BJ (cell line): ENCODE data around the gene PPP1R10. TPM values are rescaled to one million over a fixed set of nuclear protein-coding genes. Genes with fewer than 3 reads are reported as not detected.

Experiments used
- CTCF ChIA-PET: fragments of 350-600 bp; formaldehyde crosslinking; extraction: SDS; loops from one replicate; lab custom pipeline; 2021; ENCODE audit warnings: antibody characterized with exemption, inconsistent platforms; lab: Yijun Ruan, JAX
- POLR2A ChIA-PET: fragments of 300-600 bp; sonication (Branson Sonifier 250); formaldehyde crosslinking; extraction: SDS; loops from one replicate; lab custom pipeline; 2021; ENCODE audit warnings: antibody characterized with exemption; lab: Charles Lee
- DNase-seq: peaks from one replicate; pipeline ENCODE4 v3.0.0-alpha.2; 2011; ENCODE audit warnings: low read depth
- H3K27me3 ChIP-seq: 2 replicates; pipeline ENCODE4 v1.6.0; 2011; ENCODE audit warnings: low read length; ENCODE audit not compliant: control insufficient read depth, insufficient read depth
- H3K36me3 ChIP-seq: 2 replicates; pipeline ENCODE4 v1.5.1; 2011; ENCODE audit warnings: low read length; ENCODE audit not compliant: control insufficient read depth, insufficient read depth
- H3K4me3 ChIP-seq: 2 replicates; pipeline ENCODE4 v1.5.1; 2011; ENCODE audit warnings: low read depth, mild to moderate bottlenecking, control low read depth, low read length
- polyA plus RNA-seq: library from polyadenylated mRNA; depleted of rRNA; stranded (reverse); fragments of >200 nt; gene quantifications from 2 replicates; pipeline ENCODE4 v1.2.3, GENCODE V29; 2011
- TF ChIP-seq, protein P1 (sequence below): IDR thresholded peaks from 2 replicates; pipeline ENCODE4 v1.5.1; 2011; ENCODE audit warnings: low read depth, mild to moderate bottlenecking, control low read depth, inconsistent platforms, low read length, moderate library complexity; ENCODE audit not compliant: insufficient read depth

Gene PPP1R10
- polyA plus RNA-seq, 1 experiment = 32.2 TPM

DNA sequence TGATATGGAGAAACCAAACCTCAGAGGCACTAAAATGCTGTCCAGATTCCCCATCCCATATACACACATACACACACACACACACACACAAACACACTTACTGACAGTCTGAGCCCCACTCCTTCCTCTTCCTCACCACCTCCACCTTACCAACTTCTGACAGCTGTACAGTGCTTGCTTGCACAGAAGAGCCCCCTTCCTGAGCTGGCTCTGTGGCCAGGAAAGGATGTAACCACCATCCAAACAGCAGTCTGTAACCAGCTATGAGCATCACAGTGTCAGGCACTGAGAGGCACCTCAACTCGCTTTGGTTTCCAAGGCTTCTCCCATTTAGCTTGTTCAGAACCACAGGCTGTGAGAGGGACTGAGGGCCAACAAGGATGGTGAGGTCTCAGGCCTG, 24.0 kb upstream of the PPP1R10 start:
- no peak for DNase-seq
- Histone ChIP-seq H3K4me3 (no peak overlapping the region), H3K27me3 (no peaks in the 10 kb centered on the region), H3K36me3 (peaks cover 4% of the 10 kb centered on the region)
- ChIA-PET POLR2A (interaction anchor here (0.6 kb wide), 1 partner anchor 26 kb away, joined by 7 read pairs; no protein-coding TSS in a partner anchor), CTCF (interaction anchor here (1.0 kb wide), 1 partner anchor 31 kb away, joined by 3 read pairs; no protein-coding TSS in a partner anchor)
- TF ChIP-seq, protein P1, sequence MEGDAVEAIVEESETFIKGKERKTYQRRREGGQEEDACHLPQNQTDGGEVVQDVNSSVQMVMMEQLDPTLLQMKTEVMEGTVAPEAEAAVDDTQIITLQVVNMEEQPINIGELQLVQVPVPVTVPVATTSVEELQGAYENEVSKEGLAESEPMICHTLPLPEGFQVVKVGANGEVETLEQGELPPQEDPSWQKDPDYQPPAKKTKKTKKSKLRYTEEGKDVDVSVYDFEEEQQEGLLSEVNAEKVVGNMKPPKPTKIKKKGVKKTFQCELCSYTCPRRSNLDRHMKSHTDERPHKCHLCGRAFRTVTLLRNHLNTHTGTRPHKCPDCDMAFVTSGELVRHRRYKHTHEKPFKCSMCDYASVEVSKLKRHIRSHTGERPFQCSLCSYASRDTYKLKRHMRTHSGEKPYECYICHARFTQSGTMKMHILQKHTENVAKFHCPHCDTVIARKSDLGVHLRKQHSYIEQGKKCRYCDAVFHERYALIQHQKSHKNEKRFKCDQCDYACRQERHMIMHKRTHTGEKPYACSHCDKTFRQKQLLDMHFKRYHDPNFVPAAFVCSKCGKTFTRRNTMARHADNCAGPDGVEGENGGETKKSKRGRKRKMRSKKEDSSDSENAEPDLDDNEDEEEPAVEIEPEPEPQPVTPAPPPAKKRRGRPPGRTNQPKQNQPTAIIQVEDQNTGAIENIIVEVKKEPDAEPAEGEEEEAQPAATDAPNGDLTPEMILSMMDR = no peak

DNA sequence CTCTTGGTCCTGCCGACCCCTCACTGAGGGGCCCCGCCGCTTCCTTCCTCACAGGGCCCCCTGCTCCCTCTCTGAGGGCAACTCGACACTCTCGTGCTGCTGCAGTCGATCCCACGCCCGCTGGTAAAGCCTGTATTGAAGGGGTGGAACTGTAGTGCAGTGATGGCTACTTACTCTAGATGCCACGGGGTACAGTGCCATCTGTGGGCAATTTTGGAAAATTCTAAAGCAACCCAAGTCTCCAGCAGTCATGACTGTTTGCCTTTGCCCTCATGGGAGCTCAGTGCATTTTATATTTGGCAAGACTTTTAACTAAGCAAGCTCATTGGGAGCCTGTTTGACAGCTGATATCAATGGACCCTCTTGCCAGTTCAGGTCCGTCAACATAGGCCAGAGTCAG, 23.4 kb upstream of the PPP1R10 start:
- no peak for DNase-seq
- POLR2A ChIA-PET = no interaction called here
- CTCF ChIA-PET = interaction anchor here (1.0 kb wide), 1 partner anchor 31 kb away, joined by 3 read pairs; no protein-coding TSS in a partner anchor
- Histone ChIP-seq H3K27me3 (no peaks in the 10 kb centered on the region), H3K4me3 (no peak overlapping the region), H3K36me3 (peaks cover 4% of the 10 kb centered on the region)
- TF ChIP-seq, protein P1 = no peak

DNA sequence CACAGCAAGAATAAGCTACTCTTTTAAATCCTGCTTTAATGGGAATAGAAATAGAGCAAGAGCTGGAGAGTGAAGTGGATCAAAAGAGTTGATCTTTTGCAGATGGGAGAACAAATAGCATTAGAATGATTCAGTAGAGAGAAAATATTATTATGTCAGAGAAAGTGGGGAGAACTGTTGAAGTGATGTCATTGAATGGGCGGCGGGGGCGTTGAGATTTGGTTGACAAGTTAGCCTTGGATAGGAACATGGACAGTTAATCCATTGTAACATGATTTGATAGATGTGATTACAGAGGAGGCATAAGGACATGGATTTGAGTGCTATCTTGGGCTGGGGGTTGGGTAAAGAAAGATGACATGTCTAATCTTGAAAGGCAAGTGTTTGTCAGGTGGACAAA, 18.8 kb upstream of the PPP1R10 start:
- TF ChIP-seq, protein P1 = no peak
- no peak overlapping the region for H3K4me3 ChIP-seq
- H3K36me3 ChIP-seq = peaks cover 3% of the 10 kb centered on the region
- no peak for DNase-seq
- H3K27me3 ChIP-seq = no peaks in the 10 kb centered on the region
- POLR2A ChIA-PET = no interaction called here
- CTCF ChIA-PET = no interaction called here

DNA sequence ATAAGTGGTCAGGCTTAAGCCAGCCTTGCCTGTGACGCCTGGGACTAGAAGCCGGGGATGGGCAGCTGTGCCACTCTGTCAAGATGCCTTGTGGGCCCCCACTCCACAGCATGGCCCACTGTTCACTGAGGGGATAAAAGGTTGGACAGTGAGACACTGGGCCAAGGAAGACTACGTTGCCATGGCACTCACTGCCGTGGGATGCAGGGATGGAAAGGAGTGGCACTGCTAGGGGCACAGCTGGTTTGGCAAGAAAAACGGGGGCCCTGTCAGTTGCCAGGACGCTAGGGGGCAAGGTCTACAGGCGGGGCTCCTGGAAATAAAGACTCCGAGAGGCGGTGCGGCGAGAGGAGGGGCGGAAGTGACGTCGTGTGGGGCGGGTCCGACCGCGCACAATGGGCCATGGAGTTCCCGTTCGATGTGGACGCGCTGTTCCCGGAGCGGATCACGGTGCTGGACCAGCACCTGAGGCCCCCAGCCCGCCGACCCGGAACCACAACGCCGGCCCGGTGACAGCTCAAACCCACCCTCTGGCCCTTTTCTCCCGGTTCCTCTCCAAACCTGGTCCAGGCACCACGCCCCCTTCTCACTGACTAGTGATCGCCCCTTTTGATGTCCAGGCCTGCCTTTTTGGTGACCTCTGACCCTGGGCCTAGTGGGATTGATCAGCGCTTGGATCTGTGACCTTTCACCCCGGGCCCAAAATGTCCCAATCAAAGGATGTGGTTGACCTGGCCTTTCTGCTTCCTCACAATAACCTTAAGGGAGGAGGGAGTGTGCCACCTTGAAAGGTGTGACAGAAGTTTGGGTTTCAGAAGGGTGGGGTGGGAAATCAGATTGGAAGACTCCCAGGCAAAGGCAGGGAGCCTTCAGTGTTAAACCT, 9.7 kb upstream of the PPP1R10 start, which contains the start of gene ATAT1:
ATAT1 (plus strand) TSS at position 391 of the 883 bp plus-strand sequence.
- peaks cover 15% of the 10 kb centered on the region for H3K36me3 ChIP-seq
- H3K27me3 ChIP-seq = no peaks in the 10 kb centered on the region
- ChIA-PET POLR2A (interaction anchor here (0.7 to 1.0 kb wide), 2 partner anchors 11 to 52 kb away, joined by 5 to 9 read pairs; no protein-coding TSS in a partner anchor), CTCF (interaction anchor here (0.8 to 1.7 kb wide), 4 partner anchors 8 to 114 kb away, joined by 3 to 6 read pairs (median 3); no protein-coding TSS in a partner anchor)
- no peak for DNase-seq
- H3K4me3 ChIP-seq = peak within 1 kb of the TSS; percentile 81
- TF ChIP-seq, protein P1 = peak; percentile 56

DNA sequence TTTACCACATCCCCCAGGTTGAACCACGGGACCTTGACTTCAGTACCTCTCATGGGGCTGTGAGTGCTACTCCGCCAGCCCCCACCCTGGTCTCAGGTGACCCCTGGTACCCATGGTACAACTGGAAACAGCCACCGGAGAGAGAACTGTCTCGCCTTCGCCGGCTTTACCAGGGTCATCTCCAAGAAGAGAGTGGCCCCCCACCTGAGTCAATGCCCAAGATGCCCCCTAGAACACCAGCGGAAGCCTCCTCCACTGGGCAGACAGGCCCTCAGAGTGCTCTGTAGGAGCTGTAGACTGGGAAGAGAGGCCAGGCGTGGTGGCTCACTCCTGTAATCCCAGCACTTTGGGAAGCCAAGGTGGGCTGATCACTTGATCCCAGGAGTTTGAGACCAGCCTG, 8.5 kb upstream of the PPP1R10 start:
- Histone ChIP-seq H3K27me3 (no peaks in the 10 kb centered on the region), H3K4me3 (no peak overlapping the region), H3K36me3 (peaks cover 16% of the 10 kb centered on the region)
- ChIA-PET CTCF (interaction anchor here (1.2 to 1.7 kb wide), 3 partner anchors 9 to 98 kb away, joined by 3 to 6 read pairs (median 3); no protein-coding TSS in a partner anchor), POLR2A (interaction anchor here (1.0 kb wide), 1 partner anchor 10 kb away, joined by 9 read pairs; no protein-coding TSS in a partner anchor)
- no peak for DNase-seq
- TF ChIP-seq, protein P1 = no peak
